NCI-H524 treated with DMSO at 0.1 percent for 48 hours (cell line): ENCODE measurements around the gene SP8.
"Not testable (repeated sequence)": the region's sequence is repeated elsewhere in the genome, so short reads cannot be mapped to it uniquely, and the experiment has no call there.

Experiments used
- DNase-seq: peaks from one replicate; lab custom pipeline; 2025; lab: John Stamatoyannopoulos, UW

SP8 gene

GRCh38 chr7:20786779-20787659 lies at the start of gene SP8:
TSS of gene SP8 (minus strand) at chr7:20786886. CDS start at chr7:20786798, 88 bp downstream.
- DNase-seq: no peak

- DNase-seq: not testable (repeated sequence)
These were observed 49.7 kb upstream of the SP8 start for GRCh38 chr7:20836424-20836823.

GRCh38 chr7:20835111-20835750 lies 48.5 kb upstream of the SP8 start:
- DNase-seq: no peak

- no peak for DNase-seq
These were observed 48.0 kb upstream of the SP8 start for GRCh38 chr7:20834656-20835055.

GRCh38 chr7:20831956-20832355 lies 45.3 kb upstream of the SP8 start:
- no peak for DNase-seq

GRCh38 chr7:20831451-20831850 lies 44.8 kb upstream of the SP8 start:
- DNase-seq: no peak

GRCh38 chr7:20828947-20829346 lies 42.3 kb upstream of the SP8 start:
- DNase-seq: no peak

GRCh38 chr7:20827172-20827571 lies 40.5 kb upstream of the SP8 start:
- no peak for DNase-seq

- DNase-seq: no peak
These were observed 39.6 kb upstream of the SP8 start for GRCh38 chr7:20826243-20826642.

GRCh38 chr7:20825555-20825954 lies 38.9 kb upstream of the SP8 start:
- no peak for DNase-seq

GRCh38 chr7:20821390-20821789 lies 34.7 kb upstream of the SP8 start:
- not testable (repeated sequence) for DNase-seq

GRCh38 chr7:20816372-20816959 lies 29.8 kb upstream of the SP8 start:
- no peak for DNase-seq

GRCh38 chr7:20804345-20804744 lies 17.7 kb upstream of the SP8 start:
- no peak for DNase-seq

GRCh38 chr7:20799566-20800366 lies 13.1 kb upstream of the SP8 start:
- no peak for DNase-seq

- no peak for DNase-seq
These were observed 12.0 kb upstream of the SP8 start for GRCh38 chr7:20798694-20799121.

- DNase-seq: no peak
These were observed 11.5 kb upstream of the SP8 start for GRCh38 chr7:20798081-20798693.

- no peak for DNase-seq
These were observed 10.9 kb upstream of the SP8 start for GRCh38 chr7:20797462-20798080.

- no peak for DNase-seq
These were observed 10.4 kb upstream of the SP8 start for GRCh38 chr7:20797042-20797461.

GRCh38 chr7:20796500-20796899 lies 9.8 kb upstream of the SP8 start:
- DNase-seq: no peak

- DNase-seq: no peak
These were observed 9.2 kb upstream of the SP8 start for GRCh38 chr7:20795881-20796280.

GRCh38 chr7:20795361-20795760 lies 8.7 kb upstream of the SP8 start:
- no peak for DNase-seq
